ENCODE results near the gene GRK4.

DNA sequence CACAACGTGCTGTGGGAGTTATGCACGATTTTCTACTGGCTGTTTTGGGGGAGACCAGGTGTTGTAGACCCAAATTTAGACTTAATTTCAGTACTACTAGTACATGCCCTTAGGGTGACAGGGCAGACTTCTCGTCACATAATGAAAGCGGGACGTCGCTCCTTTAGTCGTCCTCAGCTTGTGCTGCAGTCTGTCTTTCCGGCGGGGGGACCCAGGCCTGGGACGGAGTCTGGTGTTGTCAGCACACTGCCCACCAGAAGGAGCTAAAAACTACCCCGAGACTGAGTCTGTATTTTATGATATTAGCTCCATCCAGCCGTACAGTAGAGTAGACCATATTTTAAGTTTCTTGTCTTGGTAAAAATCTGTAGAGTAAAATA lies 35.7 kb upstream of the GRK4 start:
- TF ChIP-seq SP1 (IDR thresholded peaks at IDR 0.05) (no peak), CTCF (IDR thresholded peaks at IDR 0.05; ENCODE audit: low read depth, low read length, missing input control) (no peak)
- TF ChIP-seq, protein P1, sequence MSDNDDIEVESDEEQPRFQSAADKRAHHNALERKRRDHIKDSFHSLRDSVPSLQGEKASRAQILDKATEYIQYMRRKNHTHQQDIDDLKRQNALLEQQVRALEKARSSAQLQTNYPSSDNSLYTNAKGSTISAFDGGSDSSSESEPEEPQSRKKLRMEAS (IDR thresholded peaks at IDR 0.05), result no peak

All from liver (tissue), 3 donors.